Measurements from ENCODE around the gene HLTF.

The HLTF gene

DNA sequence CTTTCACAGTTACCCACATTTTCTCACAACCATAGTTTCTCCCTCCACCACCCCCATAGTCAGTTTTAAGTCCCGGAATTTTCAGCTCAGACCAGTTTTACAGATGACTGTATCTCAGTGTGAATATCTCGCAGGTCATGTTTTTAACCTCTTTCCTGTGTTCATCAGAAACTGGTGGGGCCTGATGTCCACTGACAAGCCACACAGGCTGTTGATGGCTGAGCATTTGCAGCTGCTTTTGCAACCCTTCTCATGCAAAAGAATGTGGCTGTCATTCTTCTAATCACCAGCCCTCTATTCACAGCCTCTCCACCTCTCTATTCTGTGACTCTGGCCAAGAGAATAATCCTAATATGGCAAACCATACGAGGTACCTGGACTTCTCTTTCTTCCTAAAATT, 86.5 kb downstream of the HLTF start:
- TF ChIP-seq, protein P1, sequence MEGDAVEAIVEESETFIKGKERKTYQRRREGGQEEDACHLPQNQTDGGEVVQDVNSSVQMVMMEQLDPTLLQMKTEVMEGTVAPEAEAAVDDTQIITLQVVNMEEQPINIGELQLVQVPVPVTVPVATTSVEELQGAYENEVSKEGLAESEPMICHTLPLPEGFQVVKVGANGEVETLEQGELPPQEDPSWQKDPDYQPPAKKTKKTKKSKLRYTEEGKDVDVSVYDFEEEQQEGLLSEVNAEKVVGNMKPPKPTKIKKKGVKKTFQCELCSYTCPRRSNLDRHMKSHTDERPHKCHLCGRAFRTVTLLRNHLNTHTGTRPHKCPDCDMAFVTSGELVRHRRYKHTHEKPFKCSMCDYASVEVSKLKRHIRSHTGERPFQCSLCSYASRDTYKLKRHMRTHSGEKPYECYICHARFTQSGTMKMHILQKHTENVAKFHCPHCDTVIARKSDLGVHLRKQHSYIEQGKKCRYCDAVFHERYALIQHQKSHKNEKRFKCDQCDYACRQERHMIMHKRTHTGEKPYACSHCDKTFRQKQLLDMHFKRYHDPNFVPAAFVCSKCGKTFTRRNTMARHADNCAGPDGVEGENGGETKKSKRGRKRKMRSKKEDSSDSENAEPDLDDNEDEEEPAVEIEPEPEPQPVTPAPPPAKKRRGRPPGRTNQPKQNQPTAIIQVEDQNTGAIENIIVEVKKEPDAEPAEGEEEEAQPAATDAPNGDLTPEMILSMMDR (IDR thresholded peaks at IDR 0.05; ENCODE audit: insufficient read depth, low read depth, low read length, missing control alignments): no peak
- peak; percentile 72 for DNase-seq (ENCODE audit: low read depth)
- no peak overlapping the region for H3K4me3 ChIP-seq (ENCODE audit: low read depth, low read length)

DNA sequence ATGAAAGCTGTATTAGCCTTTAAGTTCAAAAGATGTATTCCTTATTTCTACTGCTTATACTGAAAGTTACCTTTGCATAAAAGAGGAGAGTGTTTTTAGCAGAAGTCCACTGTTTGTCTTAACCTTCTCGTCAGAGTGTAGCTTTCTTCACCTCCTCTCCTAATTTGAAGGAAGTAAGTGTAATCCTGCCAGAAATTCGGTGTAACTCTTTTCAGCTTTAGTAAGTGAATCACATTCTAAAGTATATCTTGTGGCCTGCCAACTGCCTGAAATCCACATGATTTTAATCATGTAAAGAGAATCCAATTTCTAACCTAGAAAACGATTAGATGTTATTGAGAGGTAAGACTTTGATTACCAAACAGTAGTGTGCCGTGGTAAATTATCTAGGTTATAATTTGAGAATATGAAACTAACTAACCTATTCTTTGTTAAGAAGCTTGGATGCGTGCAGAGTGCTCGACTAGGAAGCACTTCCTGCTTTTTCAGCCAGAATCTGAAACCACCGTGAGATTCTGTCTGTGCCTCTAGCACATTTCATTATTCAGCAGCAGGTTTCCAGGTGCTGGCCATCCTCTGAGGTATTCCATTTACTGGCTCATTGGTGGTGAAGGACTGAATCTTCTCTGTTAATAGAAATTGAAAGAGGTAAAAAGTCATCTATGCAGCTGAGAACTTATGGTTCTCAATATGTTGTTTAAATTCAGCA, 87.5 kb downstream of the HLTF start:
- TF ChIP-seq, protein P1 (IDR thresholded peaks at IDR 0.05; ENCODE audit: insufficient read depth, low read depth, low read length, missing control alignments): no peak
- no peak overlapping the region for H3K4me3 ChIP-seq (ENCODE audit: low read depth, low read length)
- DNase-seq (ENCODE audit: low read depth): peak; percentile 50

DNA sequence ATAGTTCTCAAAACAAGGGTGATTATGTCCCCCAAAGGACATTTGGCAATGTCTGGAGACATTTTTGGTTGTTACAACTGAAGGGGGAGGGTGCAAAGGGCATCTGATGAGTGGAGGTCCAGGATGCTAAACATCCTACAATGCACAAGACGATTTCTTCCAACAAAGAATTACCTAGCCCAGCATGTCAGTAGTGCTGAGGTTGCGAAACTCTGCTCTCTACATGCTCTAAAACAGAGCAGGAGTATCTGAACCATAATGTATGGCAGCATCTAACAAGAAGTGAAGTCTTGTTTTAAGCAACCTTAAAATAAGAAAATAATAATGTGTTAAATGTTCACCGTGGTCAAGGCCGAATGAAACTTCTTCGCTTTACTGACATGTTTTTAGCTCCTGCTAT, 88.0 kb downstream of the HLTF start:
- TF ChIP-seq, protein P1 (IDR thresholded peaks at IDR 0.05; ENCODE audit: insufficient read depth, low read depth, low read length, missing control alignments): no peak
- H3K4me3 ChIP-seq (ENCODE audit: low read depth, low read length): no peak overlapping the region
- no peak for DNase-seq (ENCODE audit: low read depth)

DNA sequence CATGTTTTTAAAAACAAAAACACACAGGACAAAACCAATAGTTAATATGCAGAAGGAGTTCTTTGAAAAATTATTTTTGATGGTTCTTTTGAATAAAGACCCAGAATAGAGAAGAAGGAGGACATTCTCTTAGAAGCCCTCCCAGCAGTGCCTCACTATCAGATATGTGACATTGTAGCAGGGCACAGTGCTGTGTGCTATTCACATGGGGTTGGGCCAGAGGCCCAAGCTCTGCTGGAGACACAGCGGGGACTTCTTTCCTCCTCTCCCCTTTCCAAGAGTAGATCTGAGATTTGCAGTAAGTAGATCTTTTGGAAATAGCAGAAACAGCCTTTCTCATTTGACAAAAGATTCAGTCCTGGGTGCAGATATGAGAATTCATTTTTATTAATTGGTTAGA, 88.7 kb downstream of the HLTF start:
- no peak overlapping the region for H3K4me3 ChIP-seq (ENCODE audit: low read depth, low read length)
- DNase-seq (ENCODE audit: low read depth): no peak

DNA sequence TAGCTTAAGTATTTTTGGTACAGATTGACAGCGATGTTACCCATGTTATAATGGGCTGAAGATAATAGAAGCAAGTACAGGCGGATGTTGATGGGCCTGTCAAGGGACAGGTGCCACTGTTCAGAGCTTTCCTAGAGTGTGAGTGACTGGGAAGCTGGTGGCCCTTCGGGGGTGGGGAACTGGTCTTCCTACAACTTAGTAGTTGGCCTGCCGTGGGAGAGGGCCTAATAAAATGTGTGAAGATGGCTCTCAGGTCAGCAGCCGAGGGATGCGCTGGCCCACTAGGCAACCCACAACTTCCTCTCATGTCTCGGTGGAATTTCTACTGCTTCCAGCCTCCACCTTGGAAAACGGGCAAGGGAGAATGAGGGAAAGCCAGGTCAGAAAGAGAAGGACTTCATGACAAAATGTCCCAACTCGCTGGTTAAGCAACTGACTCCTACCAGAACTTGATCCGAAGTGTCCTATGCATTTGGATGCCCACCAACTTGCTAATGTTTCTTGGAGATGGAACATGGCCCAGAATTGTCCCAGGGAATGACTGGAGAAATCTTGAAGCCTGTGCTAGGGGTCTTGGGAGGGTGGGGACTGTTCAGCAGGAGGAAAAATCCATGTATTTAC, 93.6 kb downstream of the HLTF start:
- peak overlapping the region; percentile 95 for H3K4me3 ChIP-seq (ENCODE audit: low read depth, low read length)
- DNase-seq (ENCODE audit: low read depth): no peak
- TF ChIP-seq, protein P1 (IDR thresholded peaks at IDR 0.05; ENCODE audit: insufficient read depth, low read depth, low read length, missing control alignments): no peak

More for the DNA sequence above, 88.7 kb downstream of the HLTF start:
- TF ChIP-seq, protein P1 (IDR thresholded peaks at IDR 0.05; ENCODE audit: insufficient read depth, low read depth, low read length, missing control alignments): no peak

DNA sequence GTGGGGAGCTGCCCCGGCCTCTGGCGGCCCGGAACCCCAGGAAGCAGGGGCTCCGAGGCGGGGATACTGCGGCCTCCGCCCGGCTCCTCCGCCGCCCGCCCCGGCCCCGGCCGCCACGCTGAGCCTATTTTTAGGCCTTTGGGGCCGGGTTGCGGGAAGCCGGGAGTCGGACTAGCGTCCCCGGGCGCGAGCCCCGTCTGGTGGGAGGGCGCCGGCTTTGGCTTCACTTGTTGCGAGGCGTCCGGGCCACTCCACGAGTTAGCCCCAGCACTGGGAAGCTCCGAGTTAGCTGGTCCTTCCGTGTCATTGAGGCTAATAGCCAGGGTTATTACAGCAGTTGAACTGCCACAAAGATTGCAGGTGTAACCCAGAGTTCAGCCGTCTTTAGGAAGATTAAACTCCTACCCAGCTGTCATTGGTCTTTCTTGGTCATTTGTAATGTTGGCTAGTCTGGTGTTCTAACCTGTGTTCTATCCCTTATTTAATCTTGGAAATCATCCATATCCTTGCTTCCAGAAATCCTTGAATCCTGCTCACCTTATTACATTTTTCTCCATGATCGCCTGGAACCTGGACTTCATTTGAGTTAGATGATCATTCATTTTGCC, 94.2 kb downstream of the HLTF start:
- H3K4me3 ChIP-seq (ENCODE audit: low read depth, low read length): peak overlapping the region; percentile 95
- TF ChIP-seq, protein P1 (IDR thresholded peaks at IDR 0.05; ENCODE audit: insufficient read depth, low read depth, low read length, missing control alignments): no peak
- DNase-seq (ENCODE audit: low read depth): peak; percentile 58

All from GM12865 (cell line).